ENCODE data around the gene RBM17.

Gene RBM17

GRCh38 chr10:6146921-6147320 lies 58.1 kb downstream of the RBM17 start:
- ChIA-PET POLR2A (interaction anchor here (1.2 to 2.0 kb wide), 2 partner anchors 9 to 16 kb away, joined by 4 to 9 read pairs; no protein-coding TSS in a partner anchor), CTCF (interaction anchor here (0.9 to 2.0 kb wide), 9 partner anchors 12 to 255 kb away, joined by 3 to 6 read pairs (median 3); no protein-coding TSS in a partner anchor)
- no peak overlapping the region for H3K4me3 ChIP-seq (ENCODE audit: control insufficient read depth in 1 of 7, extremely low read depth in 1 of 7, insufficient read depth in 4 of 7, low read depth in 2 of 7, low read length in 6 of 7)
- DNase-seq, result no peak
- no peak overlapping the region for H3K27ac ChIP-seq (ENCODE audit: insufficient read depth in 1 of 2, low read depth in 1 of 2, low read length in 2 of 2, poor library complexity in 1 of 2, severe bottlenecking in 2 of 2)
- no peaks in the 10 kb centered on the region for H3K9me3 ChIP-seq (ENCODE audit: control extremely low read depth in 1 of 5, control insufficient read depth in 4 of 5, insufficient read depth in 2 of 5, low read depth in 1 of 5, low read length in 4 of 5)
- H3K27me3 ChIP-seq (replicated peaks in 2 of 5; ENCODE audit: control insufficient read depth in 4 of 5, insufficient read depth in 5 of 5, low read length in 4 of 5), result no peaks in the 10 kb centered on the region
- H3K4me1 ChIP-seq (ENCODE audit: control extremely low read depth in 1 of 4, control insufficient read depth in 4 of 4, insufficient read depth in 4 of 4, low read length in 3 of 4), result peaks cover 9 to 82% (median 72%) of the 10 kb centered on the region in 4 experiments
- 97% methylated on average over 11 of the region's 11 CpGs for WGBS (ENCODE audit: insufficient coverage)
- peaks cover 0 to 12% (median 2%) of the 10 kb centered on the region in 4 experiments for H3K36me3 ChIP-seq (ENCODE audit: control insufficient read depth in 4 of 4, insufficient read depth in 4 of 4, low read length in 3 of 4)

GRCh38 chr10:6148251-6148701 lies 59.4 kb downstream of the RBM17 start:
- CTCF ChIA-PET, result interaction anchor here (1.0 to 4.6 kb wide), 8 partner anchors 11 to 254 kb away, joined by 3 to 29 read pairs (median 5); partner anchors contain the start of gene PFKFB3
- Histone ChIP-seq H3K27me3 (replicated peaks in 2 of 5; ENCODE audit: control insufficient read depth in 4 of 5, insufficient read depth in 5 of 5, low read length in 4 of 5) (no peaks in the 10 kb centered on the region), H3K9me3 (ENCODE audit: control extremely low read depth in 1 of 5, control insufficient read depth in 4 of 5, insufficient read depth in 2 of 5, low read depth in 1 of 5, low read length in 4 of 5) (no peaks in the 10 kb centered on the region), H3K36me3 (ENCODE audit: control insufficient read depth in 4 of 4, insufficient read depth in 4 of 4, low read length in 3 of 4) (peaks cover 0 to 12% (median 2%) of the 10 kb centered on the region in 4 experiments), H3K4me3 (ENCODE audit: control insufficient read depth in 1 of 7, extremely low read depth in 1 of 7, insufficient read depth in 4 of 7, low read depth in 2 of 7, low read length in 6 of 7) (peak overlapping the region in 2 of 7 experiments; percentile 21 to 26), H3K4me1 (ENCODE audit: control extremely low read depth in 1 of 4, control insufficient read depth in 4 of 4, insufficient read depth in 4 of 4, low read length in 3 of 4) (peaks cover 14 to 94% (median 80%) of the 10 kb centered on the region in 4 experiments), H3K27ac (ENCODE audit: insufficient read depth in 1 of 2, low read depth in 1 of 2, low read length in 2 of 2, poor library complexity in 1 of 2, severe bottlenecking in 2 of 2) (no peak overlapping the region)
- POLR2A ChIA-PET, result interaction anchor here (1.3 to 2.0 kb wide), 4 partner anchors 15 to 54 kb away, joined by 5 to 9 read pairs (median 7); partner anchors contain the start of gene PFKFB3
- peak in 2 of 3 donors; percentile 90 to 91 for DNase-seq
- WGBS (ENCODE audit: insufficient coverage), result 17% methylated on average over 7 of the region's 7 CpGs

GRCh38 chr10:6148908-6149307 lies 60.1 kb downstream of the RBM17 start:
- Histone ChIP-seq H3K4me3 (ENCODE audit: control insufficient read depth in 1 of 7, extremely low read depth in 1 of 7, insufficient read depth in 4 of 7, low read depth in 2 of 7, low read length in 6 of 7) (peak overlapping the region in 1 of 7 experiments; percentile 10), H3K27me3 (replicated peaks in 2 of 5; ENCODE audit: control insufficient read depth in 4 of 5, insufficient read depth in 5 of 5, low read length in 4 of 5) (no peaks in the 10 kb centered on the region), H3K4me1 (ENCODE audit: control extremely low read depth in 1 of 4, control insufficient read depth in 4 of 4, insufficient read depth in 4 of 4, low read length in 3 of 4) (peaks cover 14 to 92% (median 78%) of the 10 kb centered on the region in 4 experiments), H3K27ac (ENCODE audit: insufficient read depth in 1 of 2, low read depth in 1 of 2, low read length in 2 of 2, poor library complexity in 1 of 2, severe bottlenecking in 2 of 2) (no peak overlapping the region), H3K36me3 (ENCODE audit: control insufficient read depth in 4 of 4, insufficient read depth in 4 of 4, low read length in 3 of 4) (peaks cover 0 to 14% (median 4%) of the 10 kb centered on the region in 4 experiments), H3K9me3 (ENCODE audit: control extremely low read depth in 1 of 5, control insufficient read depth in 4 of 5, insufficient read depth in 2 of 5, low read depth in 1 of 5, low read length in 4 of 5) (no peaks in the 10 kb centered on the region)
- ChIA-PET CTCF (interaction anchor here (1.0 to 4.6 kb wide), 5 partner anchors 12 to 253 kb away, joined by 3 to 29 read pairs (median 7); partner anchors contain the start of gene PFKFB3), POLR2A (interaction anchor here (1.3 to 2.0 kb wide), 4 partner anchors 14 to 54 kb away, joined by 5 to 9 read pairs (median 7); partner anchors contain the start of gene PFKFB3)
- WGBS (ENCODE audit: insufficient coverage), result 100% methylated on average over 6 of the region's 6 CpGs
- peak in 2 of 3 donors; percentile 51 to 63 for DNase-seq

GRCh38 chr10:6151087-6151977 lies 62.5 kb downstream of the RBM17 start:
- peak overlapping the region; percentile 33 to 67 for H3K27ac ChIP-seq (ENCODE audit: insufficient read depth in 1 of 2, low read depth in 1 of 2, low read length in 2 of 2, poor library complexity in 1 of 2, severe bottlenecking in 2 of 2)
- no peaks in the 10 kb centered on the region for H3K27me3 ChIP-seq (replicated peaks in 2 of 5; ENCODE audit: control insufficient read depth in 4 of 5, insufficient read depth in 5 of 5, low read length in 4 of 5)
- H3K4me1 ChIP-seq (ENCODE audit: control extremely low read depth in 1 of 4, control insufficient read depth in 4 of 4, insufficient read depth in 4 of 4, low read length in 3 of 4), result peaks cover 14 to 73% (median 59%) of the 10 kb centered on the region in 4 experiments
- H3K9me3 ChIP-seq (ENCODE audit: control extremely low read depth in 1 of 5, control insufficient read depth in 4 of 5, insufficient read depth in 2 of 5, low read depth in 1 of 5, low read length in 4 of 5), result no peaks in the 10 kb centered on the region
- H3K4me3 ChIP-seq (ENCODE audit: control insufficient read depth in 1 of 7, extremely low read depth in 1 of 7, insufficient read depth in 4 of 7, low read depth in 2 of 7, low read length in 6 of 7), result peak overlapping the region in 6 of 7 experiments; percentile 19 to 76 (median 56)
- 8% methylated on average over 18 of the region's 22 CpGs for WGBS (ENCODE audit: insufficient coverage)
- ChIA-PET CTCF (interaction anchor here (0.6 to 4.6 kb wide), 30 partner anchors 8 to 255 kb away, joined by 3 to 34 read pairs (median 5); partner anchors contain the start of gene PFKFB3), POLR2A (interaction anchor here (0.7 to 1.9 kb wide), 6 partner anchors 9 to 43 kb away, joined by 3 to 10 read pairs (median 4); no protein-coding TSS in a partner anchor)
- peaks cover 0 to 22% (median 5%) of the 10 kb centered on the region in 4 experiments for H3K36me3 ChIP-seq (ENCODE audit: control insufficient read depth in 4 of 4, insufficient read depth in 4 of 4, low read length in 3 of 4)
- peak; percentile 88 to 95 (median 92) for DNase-seq

DNA sequence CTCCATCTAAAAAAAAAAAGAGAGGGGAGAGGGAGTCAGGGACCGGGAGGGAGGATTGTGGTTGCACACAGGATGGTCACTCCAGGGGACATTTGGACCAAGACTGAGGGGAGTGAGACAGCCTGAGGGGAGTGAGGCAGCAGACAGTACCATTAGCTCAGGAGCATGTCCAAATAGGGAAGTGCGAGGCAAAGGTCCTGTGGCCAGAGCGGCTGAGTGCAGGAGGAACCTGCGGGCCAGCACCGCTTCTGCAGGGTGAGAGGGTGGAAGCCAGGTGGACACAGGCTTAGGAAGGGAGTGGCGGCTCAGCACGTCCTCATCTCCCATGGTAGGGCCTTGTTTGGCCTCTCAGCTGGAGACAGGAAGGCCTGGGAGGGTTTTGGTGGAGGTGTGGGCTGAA lies 65.0 kb downstream of the RBM17 start:
- no peak for DNase-seq
- Histone ChIP-seq H3K4me1 (ENCODE audit: control extremely low read depth in 1 of 4, control insufficient read depth in 4 of 4, insufficient read depth in 4 of 4, low read length in 3 of 4) (peaks cover 9 to 48% (median 42%) of the 10 kb centered on the region in 4 experiments), H3K27me3 (replicated peaks in 2 of 5; ENCODE audit: control insufficient read depth in 4 of 5, insufficient read depth in 5 of 5, low read length in 4 of 5) (no peaks in the 10 kb centered on the region), H3K36me3 (ENCODE audit: control insufficient read depth in 4 of 4, insufficient read depth in 4 of 4, low read length in 3 of 4) (peaks cover 0 to 10% (median 2%) of the 10 kb centered on the region in 4 experiments), H3K9me3 (ENCODE audit: control extremely low read depth in 1 of 5, control insufficient read depth in 4 of 5, insufficient read depth in 2 of 5, low read depth in 1 of 5, low read length in 4 of 5) (no peaks in the 10 kb centered on the region), H3K27ac (ENCODE audit: insufficient read depth in 1 of 2, low read depth in 1 of 2, low read length in 2 of 2, poor library complexity in 1 of 2, severe bottlenecking in 2 of 2) (no peak overlapping the region), H3K4me3 (ENCODE audit: control insufficient read depth in 1 of 7, extremely low read depth in 1 of 7, insufficient read depth in 4 of 7, low read depth in 2 of 7, low read length in 6 of 7) (no peak overlapping the region)
- 91% methylated on average over 7 of the region's 7 CpGs for WGBS (ENCODE audit: insufficient coverage)
- POLR2A ChIA-PET, result no interaction called here
- CTCF ChIA-PET, result interaction anchor here (0.7 to 4.3 kb wide), 11 partner anchors 9 to 54 kb away, joined by 3 to 34 read pairs (median 3); partner anchors contain the start of gene PFKFB3

GRCh38 chr10:6154566-6154965 lies 65.7 kb downstream of the RBM17 start:
- Histone ChIP-seq H3K4me3 (ENCODE audit: control insufficient read depth in 1 of 7, extremely low read depth in 1 of 7, insufficient read depth in 4 of 7, low read depth in 2 of 7, low read length in 6 of 7) (no peak overlapping the region), H3K36me3 (ENCODE audit: control insufficient read depth in 4 of 4, insufficient read depth in 4 of 4, low read length in 3 of 4) (peaks cover 0 to 10% (median 2%) of the 10 kb centered on the region in 4 experiments), H3K4me1 (ENCODE audit: control extremely low read depth in 1 of 4, control insufficient read depth in 4 of 4, insufficient read depth in 4 of 4, low read length in 3 of 4) (peaks cover 9 to 43% (median 39%) of the 10 kb centered on the region in 4 experiments), H3K27ac (ENCODE audit: insufficient read depth in 1 of 2, low read depth in 1 of 2, low read length in 2 of 2, poor library complexity in 1 of 2, severe bottlenecking in 2 of 2) (no peak overlapping the region), H3K27me3 (replicated peaks in 2 of 5; ENCODE audit: control insufficient read depth in 4 of 5, insufficient read depth in 5 of 5, low read length in 4 of 5) (no peaks in the 10 kb centered on the region), H3K9me3 (ENCODE audit: control extremely low read depth in 1 of 5, control insufficient read depth in 4 of 5, insufficient read depth in 2 of 5, low read depth in 1 of 5, low read length in 4 of 5) (no peaks in the 10 kb centered on the region)
- DNase-seq, result no peak
- POLR2A ChIA-PET, result no interaction called here
- CTCF ChIA-PET, result interaction anchor here (0.7 to 4.3 kb wide), 6 partner anchors 8 to 246 kb away, joined by 3 to 34 read pairs (median 3); no protein-coding TSS in a partner anchor
- 95% methylated on average over 12 of the region's 14 CpGs for WGBS (ENCODE audit: insufficient coverage)

All from common myeloid progenitor, CD34-positive (primary cell).